OCI-LY1 (cell line): Measurements from ENCODE around the gene P4HA1.

Experiments used
- H2AFZ ChIP-seq: fragments of 200-600 bp; sonication (generic), shearing (Covaris generic); 2 replicates; pipeline ENCODE4 v1.6.0; 2014; ENCODE audit warnings: antibody characterized with exemption, mild to moderate bottlenecking, low read length
- H3F3A ChIP-seq: fragments of 200-600 bp; sonication (generic), shearing (Covaris generic); 2 replicates; pipeline ENCODE4 v1.6.0; 2014; ENCODE audit warnings: mild to moderate bottlenecking, antibody characterized with exemption, low read length, moderate library complexity; ENCODE audit not compliant: insufficient read depth
- H3K27ac ChIP-seq: fragments of 200-600 bp; sonication (generic); 2 replicates; pipeline ENCODE4 v1.5.1; 2014; ENCODE audit warnings: low read length, mixed run types, mild to moderate bottlenecking, low read depth; ENCODE audit not compliant: poor library complexity, severe bottlenecking
- H3K27me3 ChIP-seq: fragments of 200-600 bp; sonication (generic); 2 replicates; pipeline ENCODE4 v1.6.0; 2014; ENCODE audit warnings: antibody characterized with exemption, mild to moderate bottlenecking, low read length, moderate library complexity; ENCODE audit not compliant: insufficient read depth
- H3K36me3 ChIP-seq: fragments of 200-600 bp; sonication (generic); 2 replicates; pipeline ENCODE4 v1.6.1; 2014; ENCODE audit warnings: mild to moderate bottlenecking, antibody characterized with exemption, low read length, moderate library complexity, mixed read lengths; ENCODE audit not compliant: insufficient read depth
- H3K4me1 ChIP-seq: fragments of 200-600 bp; sonication (generic); 2 replicates; pipeline ENCODE4 v1.5.1; 2014; ENCODE audit warnings: mild to moderate bottlenecking, low read length, moderate library complexity; ENCODE audit not compliant: insufficient read depth, severe bottlenecking
- H3K4me2 ChIP-seq: fragments of 200-600 bp; sonication (generic), shearing (Covaris generic); 2 replicates; pipeline ENCODE4 v1.6.1; 2014; ENCODE audit warnings: low read length
- H3K4me3 ChIP-seq: fragments of 200-600 bp; sonication (generic); 2 replicates; pipeline ENCODE4 v1.5.1; 2014; ENCODE audit warnings: low read length, low read depth, mild to moderate bottlenecking, mixed read lengths; ENCODE audit not compliant: poor library complexity, severe bottlenecking
- H3K79me2 ChIP-seq: fragments of 200-600 bp; shearing (Covaris generic); 2 replicates; pipeline ENCODE4 v1.6.1; 2016; ENCODE audit warnings: mixed run types, low read length, mixed read lengths; ENCODE audit not compliant: insufficient read depth
- H3K9ac ChIP-seq: fragments of 200-600 bp; sonication (generic), shearing (Covaris generic); 2 replicates; pipeline ENCODE4 v1.6.1; 2014; ENCODE audit warnings: mild to moderate bottlenecking, low read length, mixed read lengths
- H3K9me2 ChIP-seq: fragments of 200-600 bp; sonication (generic), shearing (Covaris generic); 2 replicates; pipeline ENCODE4 v1.6.1; 2014; ENCODE audit warnings: low read depth, mild to moderate bottlenecking, low read length, mixed read lengths
- H3K9me3 ChIP-seq: fragments of 200-600 bp; shearing (Covaris generic); 2 replicates; pipeline ENCODE4 v1.6.1; 2014; ENCODE audit warnings: low read length, mixed read lengths
- H4K20me1 ChIP-seq: fragments of 200-600 bp; sonication (generic), shearing (Covaris generic); 2 replicates; pipeline ENCODE4 v1.6.0; 2016; ENCODE audit warnings: mild to moderate bottlenecking, low read length; ENCODE audit not compliant: insufficient read depth
- EZH2 ChIP-seq: fragments of 200-600 bp; sonication (generic), shearing (Covaris generic); IDR thresholded peaks from 2 replicates; pipeline ENCODE4 v1.8.0; 2017; ENCODE audit warnings: borderline replicate concordance, mixed run types, mild to moderate bottlenecking, antibody characterized with exemption, low read length, moderate library complexity, mixed read lengths
- TF ChIP-seq, protein P1 (sequence below): fragments of 200-600 bp; sonication (generic), shearing (Covaris generic); IDR thresholded peaks from 2 replicates; pipeline ENCODE4 v1.5.1; 2017; ENCODE audit warnings: mild to moderate bottlenecking, antibody characterized with exemption, low read length, moderate library complexity, mixed read lengths

The P4HA1 gene

GRCh38 chr10:73094986-73095480, 1.6 kb downstream of the P4HA1 start:
- Histone ChIP-seq H3K9ac (peak overlapping the region; percentile 84), H3K9me2 (no peaks in the 10 kb centered on the region), H4K20me1 (peaks cover 5% of the 10 kb centered on the region; the same call in 1 of the 2 replicates), H3K4me2 (peak overlapping the region; percentile 77), H3K9me3 (no peaks in the 10 kb centered on the region), H2AFZ (no peak overlapping the region), H3K4me1 (peaks cover 33% of the 10 kb centered on the region), H3F3A (no peaks in the 10 kb centered on the region; the same call in 1 of the 2 replicates), H3K36me3 (no peaks in the 10 kb centered on the region; the same call in 1 of the 2 replicates), H3K79me2 (peaks cover 48% of the 10 kb centered on the region), H3K27ac (peak overlapping the region; percentile 79), H3K27me3 (no peaks in the 10 kb centered on the region), H3K4me3 (peak overlapping the region; percentile 79)
- TF ChIP-seq, protein P1, sequence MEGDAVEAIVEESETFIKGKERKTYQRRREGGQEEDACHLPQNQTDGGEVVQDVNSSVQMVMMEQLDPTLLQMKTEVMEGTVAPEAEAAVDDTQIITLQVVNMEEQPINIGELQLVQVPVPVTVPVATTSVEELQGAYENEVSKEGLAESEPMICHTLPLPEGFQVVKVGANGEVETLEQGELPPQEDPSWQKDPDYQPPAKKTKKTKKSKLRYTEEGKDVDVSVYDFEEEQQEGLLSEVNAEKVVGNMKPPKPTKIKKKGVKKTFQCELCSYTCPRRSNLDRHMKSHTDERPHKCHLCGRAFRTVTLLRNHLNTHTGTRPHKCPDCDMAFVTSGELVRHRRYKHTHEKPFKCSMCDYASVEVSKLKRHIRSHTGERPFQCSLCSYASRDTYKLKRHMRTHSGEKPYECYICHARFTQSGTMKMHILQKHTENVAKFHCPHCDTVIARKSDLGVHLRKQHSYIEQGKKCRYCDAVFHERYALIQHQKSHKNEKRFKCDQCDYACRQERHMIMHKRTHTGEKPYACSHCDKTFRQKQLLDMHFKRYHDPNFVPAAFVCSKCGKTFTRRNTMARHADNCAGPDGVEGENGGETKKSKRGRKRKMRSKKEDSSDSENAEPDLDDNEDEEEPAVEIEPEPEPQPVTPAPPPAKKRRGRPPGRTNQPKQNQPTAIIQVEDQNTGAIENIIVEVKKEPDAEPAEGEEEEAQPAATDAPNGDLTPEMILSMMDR: no peak
- TF ChIP-seq EZH2: no peak

- H3K27ac ChIP-seq: peak overlapping the region; percentile 19
These were observed 2.5 kb downstream of the P4HA1 start for GRCh38 chr10:73093922-73094850.

GRCh38 chr10:73092830-73093229, 3.8 kb downstream of the P4HA1 start:
- H3K79me2 ChIP-seq: peaks cover 69% of the 10 kb centered on the region
- H3K9me2 ChIP-seq: no peaks in the 10 kb centered on the region
- no peak for TF ChIP-seq EZH2
- H2AFZ ChIP-seq: no peak overlapping the region
- H3K27me3 ChIP-seq: no peaks in the 10 kb centered on the region
- H3K36me3 ChIP-seq: no peaks in the 10 kb centered on the region; the same call in 1 of the 2 replicates
- no peak overlapping the region for H3K4me3 ChIP-seq
- no peaks in the 10 kb centered on the region for H3K9me3 ChIP-seq
- no peak overlapping the region for H3K27ac ChIP-seq
- H3K4me1 ChIP-seq: peaks cover 30% of the 10 kb centered on the region
- no peak overlapping the region for H3K4me2 ChIP-seq
- H3F3A ChIP-seq: no peaks in the 10 kb centered on the region; the same call in 1 of the 2 replicates
- H4K20me1 ChIP-seq: peaks cover 5% of the 10 kb centered on the region; the same call in 1 of the 2 replicates
- no peak overlapping the region for H3K9ac ChIP-seq

More at GRCh38 chr10:73093922-73094850, 2.5 kb downstream of the P4HA1 start:
- Histone ChIP-seq H3K9ac (peak overlapping the region; percentile 84), H3K9me3 (no peaks in the 10 kb centered on the region), H3K4me3 (peak overlapping the region; percentile 79), H3K4me1 (peaks cover 33% of the 10 kb centered on the region), H4K20me1 (peaks cover 5% of the 10 kb centered on the region; the same call in 1 of the 2 replicates), H3K36me3 (no peaks in the 10 kb centered on the region; the same call in 1 of the 2 replicates), H2AFZ (no peak overlapping the region), H3K27me3 (no peaks in the 10 kb centered on the region), H3K4me2 (peak overlapping the region; percentile 77), H3K79me2 (peaks cover 55% of the 10 kb centered on the region), H3K9me2 (no peaks in the 10 kb centered on the region), H3F3A (no peaks in the 10 kb centered on the region; the same call in 1 of the 2 replicates)
- TF ChIP-seq, protein P1: no peak
- no peak for TF ChIP-seq EZH2
